NCI-H69 (cell line): ENCODE measurements around the gene SESN1.

Experiments used
- DNase-seq: peaks from one replicate; lab custom pipeline; 2025; lab: John Stamatoyannopoulos, UW

Gene SESN1

DNA sequence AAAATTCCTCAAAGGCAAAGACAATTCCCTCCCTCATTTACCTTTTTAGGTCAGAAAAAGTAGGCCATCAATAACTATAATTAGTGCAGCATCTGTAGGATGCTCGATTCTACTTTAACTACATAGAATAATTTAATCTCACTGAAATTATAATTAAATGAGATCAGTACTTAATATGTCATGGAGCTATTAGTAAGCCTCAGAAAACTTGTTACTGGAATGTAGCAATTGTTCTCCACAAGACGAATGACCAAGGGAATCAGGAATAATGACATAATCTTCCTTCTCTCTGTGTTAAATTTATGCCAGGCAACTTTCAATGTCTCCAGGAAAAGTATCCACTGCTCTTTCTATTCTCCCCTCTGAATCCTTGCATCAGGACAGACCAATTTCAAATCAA, 34.1 kb downstream of the SESN1 start:
- DNase-seq: no peak

DNA sequence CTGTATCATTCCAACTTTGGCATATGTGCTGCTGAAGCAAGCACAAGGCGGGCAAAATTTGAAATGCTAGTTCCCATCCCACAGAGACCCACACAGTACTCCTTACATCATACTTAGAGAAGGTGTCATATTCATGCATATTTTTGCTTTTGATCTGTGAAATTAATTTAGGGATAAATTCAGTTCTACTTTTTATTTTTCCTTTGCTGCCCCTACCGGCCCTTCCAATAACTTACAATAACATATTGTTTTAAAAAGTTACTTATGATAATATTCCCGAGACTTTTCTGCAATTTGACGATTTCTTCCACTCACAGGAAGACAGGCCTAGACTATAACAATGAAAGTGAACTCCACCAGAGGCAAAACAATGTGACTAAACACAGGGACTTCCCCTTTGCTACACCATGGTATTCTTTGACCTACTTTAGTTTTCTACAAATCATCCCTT, 35.0 kb downstream of the SESN1 start:
- DNase-seq: peak; percentile 43

DNA sequence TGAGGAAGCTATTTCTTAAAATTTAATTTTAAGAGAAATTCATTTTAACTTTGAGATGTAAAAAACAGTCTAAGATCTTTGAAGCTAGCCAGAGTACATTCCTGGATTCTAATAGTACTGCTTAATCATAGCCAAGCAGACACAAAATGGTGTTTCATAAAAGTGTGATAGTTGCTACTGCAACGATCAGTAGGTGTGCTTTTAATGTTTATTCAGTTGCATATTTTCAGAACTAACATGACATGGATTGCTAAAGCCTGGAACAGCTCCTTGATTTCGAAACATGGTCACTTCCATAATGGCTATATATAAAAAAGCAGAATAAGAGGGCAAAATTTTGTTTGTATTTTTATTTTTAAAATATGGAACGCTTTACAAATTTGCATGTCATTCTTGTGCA, 35.5 kb downstream of the SESN1 start:
- no peak for DNase-seq

DNA sequence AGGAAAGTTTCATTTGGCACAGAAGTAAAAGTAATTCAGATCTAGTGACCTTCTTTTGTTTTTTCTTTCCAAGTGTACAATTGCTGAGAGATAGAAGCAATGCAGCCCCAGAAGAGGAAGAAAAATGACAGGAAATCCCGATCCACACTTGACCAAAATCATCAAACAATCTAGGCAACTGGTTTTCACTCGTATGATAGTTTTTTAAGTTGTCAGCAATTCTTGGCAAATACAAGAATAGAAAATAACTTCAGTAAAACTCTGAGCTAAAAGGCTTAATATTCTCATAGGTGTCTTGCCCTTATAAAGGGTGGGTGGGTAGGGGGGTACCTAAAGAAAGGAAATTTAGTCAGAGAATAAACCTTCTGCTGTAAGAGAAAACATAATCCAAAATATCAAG, 36.0 kb downstream of the SESN1 start:
- DNase-seq: no peak

DNA sequence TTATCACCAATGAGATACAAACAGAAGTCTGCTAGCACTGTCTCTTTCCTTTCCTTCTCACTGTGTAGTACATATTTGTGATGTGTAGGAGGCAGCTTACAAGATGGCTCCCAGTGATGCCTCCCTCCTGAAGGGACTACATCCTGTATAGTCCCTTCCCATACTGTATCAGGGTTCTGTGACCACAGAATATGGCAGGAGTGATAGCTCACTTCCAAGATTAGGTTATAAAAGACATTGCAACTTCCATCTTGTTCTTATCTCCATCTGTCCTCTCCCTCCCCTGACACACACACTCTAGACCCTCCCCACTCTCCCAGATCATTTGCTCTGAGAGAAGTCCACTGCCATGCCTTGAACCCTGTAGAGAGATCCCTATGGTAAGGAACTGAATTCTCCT, 38.0 kb downstream of the SESN1 start:
- peak; percentile 44 for DNase-seq

DNA sequence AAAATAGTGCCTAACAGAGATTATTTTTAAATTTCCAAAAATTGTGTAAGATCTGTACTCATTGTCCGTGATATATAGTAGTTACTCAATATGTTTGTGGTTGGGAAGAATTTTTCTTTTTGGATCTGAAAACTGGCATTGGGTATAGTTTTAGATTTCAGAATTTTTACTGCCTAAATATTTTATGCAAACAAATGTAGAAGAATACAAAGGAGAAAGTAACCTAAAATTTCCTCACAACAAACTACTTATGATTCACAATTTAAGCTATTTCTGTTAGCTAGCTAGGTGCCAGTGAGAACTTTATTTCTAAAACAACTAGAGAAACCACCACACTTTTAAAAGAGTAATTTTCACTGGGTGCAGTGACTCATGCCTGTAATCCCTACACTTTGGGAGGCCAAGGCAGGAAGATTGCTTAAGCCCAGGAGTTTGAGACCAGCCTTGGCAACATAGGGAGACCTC, 38.8 kb downstream of the SESN1 start:
- DNase-seq: no peak

DNA sequence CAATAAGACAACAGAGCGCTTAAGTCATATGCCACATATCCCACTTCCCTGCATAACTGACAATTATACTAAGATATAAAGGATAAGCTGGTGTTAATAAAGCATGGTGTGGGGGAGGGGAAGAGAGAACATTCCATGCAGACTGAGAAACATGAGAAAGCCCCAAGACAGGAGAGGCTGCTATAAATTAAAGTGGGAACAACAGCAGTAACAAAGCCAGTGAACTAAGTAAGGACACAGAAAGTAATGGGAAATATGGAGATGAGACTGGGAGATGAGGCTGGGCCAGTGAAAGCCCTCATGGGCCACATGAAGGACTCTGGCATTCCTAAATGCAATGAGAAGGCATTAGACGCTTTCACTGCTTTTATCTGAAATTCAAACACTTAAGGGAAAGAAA, 41.3 kb downstream of the SESN1 start:
- DNase-seq: peak; percentile 86

DNA sequence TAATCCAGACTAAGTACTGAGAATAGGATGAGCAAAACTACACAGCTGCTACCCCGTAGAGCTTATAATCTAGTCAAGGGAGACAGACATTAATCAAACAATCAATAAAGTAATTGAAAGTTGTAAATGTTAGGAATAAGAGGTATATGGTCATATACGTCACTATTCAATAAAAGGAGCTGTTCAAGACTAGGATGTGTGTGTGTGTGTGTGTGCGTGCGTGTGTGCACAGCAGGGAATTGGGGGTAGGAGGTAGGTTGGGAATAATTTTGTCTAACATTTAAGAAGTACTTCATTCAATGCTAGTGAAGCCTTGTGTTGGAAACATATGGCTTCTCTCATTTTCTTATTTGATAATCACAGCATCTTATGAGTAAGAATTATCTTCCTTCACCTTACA, 41.8 kb downstream of the SESN1 start:
- peak; percentile 82 for DNase-seq

DNA sequence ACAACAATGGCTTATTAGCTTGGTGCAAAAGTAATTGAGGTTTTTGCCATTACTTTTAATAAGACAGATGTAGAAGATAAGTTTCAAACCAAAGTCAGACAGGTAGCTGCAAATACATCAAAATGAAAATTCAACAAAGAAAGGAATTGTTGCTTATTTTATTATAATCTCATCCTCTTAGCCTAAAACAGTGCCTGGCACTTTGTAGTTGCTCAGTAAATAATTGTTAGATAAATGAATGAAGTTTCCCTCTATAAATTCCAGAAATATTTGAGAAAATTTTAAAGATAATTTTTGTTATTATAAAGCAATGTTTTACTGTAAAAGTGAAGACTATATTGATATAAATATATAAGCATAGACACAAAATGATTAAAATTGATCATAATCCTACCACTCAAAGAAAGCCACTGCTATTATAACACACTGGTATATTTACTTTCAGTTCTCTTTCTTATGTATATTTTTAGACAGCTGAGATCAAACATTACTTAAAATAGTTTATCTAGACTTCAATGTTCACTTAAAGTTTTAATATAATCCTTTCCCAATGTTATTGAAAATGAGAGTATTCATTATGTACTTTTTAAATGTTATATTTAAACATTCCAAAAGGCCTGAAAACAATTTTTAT, 42.5 kb downstream of the SESN1 start:
- DNase-seq: no peak

DNA sequence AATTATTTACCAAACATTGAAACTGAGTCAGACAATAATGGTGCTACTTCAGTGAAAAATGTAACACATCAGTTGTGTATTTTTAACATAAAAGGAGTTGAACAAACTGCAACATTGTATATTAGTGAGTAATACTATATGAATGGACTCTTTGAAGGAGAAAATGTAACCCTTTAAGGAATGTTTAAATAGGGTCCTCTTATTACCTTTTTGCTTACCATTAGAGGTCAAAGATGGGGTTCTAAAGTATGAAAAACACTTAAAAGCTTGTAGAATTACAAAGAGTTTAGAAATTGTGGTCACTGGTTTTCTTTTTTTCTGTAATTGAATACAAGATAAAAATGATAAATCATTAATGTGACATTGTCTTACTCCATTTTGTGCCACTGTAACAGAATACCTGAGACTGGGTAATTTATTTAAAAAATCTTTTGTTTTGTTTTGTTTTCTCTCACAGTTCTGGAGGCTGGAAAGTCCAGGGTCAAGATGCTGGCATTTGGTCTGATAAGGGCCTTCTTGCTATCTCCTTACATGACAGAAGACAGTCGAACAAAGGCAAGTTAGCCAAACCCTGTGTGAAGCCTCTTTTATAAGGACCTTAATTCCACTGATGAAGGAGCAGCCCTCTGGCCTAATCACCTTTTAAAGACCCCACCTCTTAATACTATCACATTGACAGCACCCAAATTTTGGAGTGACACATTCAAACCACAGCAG, 43.2 kb downstream of the SESN1 start:
- DNase-seq: peak; percentile 34

DNA sequence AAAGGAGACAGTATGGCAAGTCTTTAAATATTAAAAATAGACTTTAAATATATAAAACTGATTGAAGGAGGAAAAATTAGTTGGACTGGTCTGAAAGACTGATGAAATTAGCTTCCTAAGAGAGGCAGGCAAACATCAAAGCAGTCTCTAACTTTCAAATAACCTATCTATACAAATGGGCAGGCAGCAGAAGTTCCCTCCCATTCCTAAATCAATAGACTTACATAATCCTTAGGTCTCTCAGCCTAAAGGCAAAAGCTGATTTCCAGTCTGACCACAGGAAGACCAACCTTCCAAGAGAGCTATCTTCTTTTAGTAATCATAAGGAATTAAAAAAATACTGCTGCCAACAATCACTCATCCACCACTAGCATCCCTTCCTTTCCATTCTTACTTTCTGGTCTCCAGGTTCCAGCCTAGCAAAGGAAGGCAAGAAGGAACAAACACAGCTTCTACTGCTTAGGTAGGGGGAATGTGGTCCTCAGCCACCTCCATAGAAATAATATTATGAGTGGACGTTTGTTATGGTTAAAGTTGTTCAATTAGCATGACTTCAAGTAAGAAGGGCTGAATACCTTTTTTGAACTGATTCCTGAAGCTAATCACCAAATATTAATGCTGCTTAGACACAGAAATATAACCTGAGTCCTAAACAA, 44.1 kb downstream of the SESN1 start:
- DNase-seq: peak; percentile 76

DNA sequence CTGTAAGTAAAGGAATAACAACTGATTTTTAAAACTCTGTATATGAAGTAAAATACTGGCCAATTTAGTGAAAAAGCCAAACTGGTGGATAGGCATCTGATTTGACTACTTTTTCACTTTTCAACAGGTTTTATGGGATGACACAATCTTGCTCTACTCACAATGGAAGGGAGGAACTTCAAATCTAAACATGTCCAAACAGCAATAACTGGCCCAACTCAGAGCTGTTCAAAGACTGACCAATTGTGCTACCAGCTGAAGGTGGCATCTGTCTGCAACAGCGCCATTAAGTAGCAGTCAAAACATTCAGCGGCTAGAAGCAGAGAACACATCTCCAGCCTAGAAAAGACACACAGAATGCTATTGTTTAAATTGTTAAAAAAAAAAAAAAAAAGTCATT, 44.6 kb downstream of the SESN1 start:
- DNase-seq: peak; percentile 92

DNA sequence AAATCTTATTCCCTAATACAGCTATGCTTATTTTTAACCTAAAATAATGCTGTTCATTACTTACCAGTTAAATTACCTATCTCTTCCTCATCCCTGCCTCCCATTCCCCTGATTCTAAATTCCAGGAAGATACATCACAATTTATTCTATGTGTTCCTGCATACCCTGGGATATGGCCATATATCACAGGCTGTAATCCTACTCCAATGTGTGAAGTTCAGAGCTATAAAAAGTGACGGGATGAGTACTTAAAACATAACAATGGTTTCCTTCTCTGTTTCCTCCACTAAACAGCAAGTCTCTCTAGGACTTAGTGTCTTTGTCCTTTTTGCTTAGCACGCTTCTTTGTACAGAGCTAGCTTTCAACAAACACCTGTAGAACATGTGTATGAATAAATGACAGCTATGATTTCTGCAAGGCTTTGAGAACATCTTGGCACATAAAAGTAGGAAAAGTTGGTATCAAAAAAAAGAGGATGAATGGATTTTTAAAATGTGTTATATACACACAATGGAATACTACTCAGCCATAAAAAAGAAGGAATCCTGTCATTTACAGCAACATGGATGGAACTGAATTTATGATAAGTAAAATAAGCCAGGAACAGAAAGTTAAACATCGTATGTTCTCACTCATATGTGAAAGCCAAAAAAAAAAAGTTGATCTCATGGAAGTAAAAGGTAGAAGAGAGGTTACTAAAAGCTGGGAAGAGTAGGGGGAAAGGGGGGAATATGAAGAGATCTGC, 45.8 kb downstream of the SESN1 start:
- DNase-seq: peak; percentile 33

DNA sequence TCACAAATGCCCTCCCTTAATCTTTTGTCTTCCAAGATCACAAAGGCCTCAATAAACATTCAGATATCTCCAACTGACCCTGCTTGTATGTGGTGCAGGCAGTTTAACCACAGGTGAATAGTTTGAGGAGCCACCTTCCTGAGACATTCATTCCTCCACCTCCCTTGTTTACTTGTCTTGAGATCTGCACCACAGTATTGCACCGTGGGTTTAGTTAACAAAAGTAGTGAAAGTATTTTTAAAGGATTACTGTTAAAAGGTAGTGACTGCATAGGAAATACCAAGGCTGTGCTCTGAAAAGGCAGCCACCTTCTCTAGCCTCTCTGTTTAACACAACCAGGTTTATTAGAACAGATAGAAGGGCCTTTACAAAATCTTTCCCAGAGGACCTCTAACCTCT, 46.5 kb downstream of the SESN1 start:
- DNase-seq: no peak

DNA sequence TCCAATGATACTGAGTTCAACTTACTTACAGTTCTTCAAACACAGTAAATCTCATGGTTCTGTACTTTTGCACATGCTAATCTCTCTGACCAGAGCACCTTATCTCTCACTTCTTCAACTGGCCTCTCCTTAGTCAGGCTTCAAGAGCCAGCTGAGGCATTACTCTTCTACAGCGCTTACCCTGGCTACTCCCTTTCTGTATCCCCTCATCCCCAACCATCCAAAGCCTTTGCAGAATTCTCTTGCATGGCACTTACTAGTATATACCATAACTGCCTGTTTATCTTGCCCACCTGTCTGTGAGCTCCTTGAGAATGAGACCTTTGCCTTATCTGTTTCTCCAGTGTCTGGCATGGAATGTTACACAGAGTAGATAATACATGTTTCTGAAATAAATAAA, 49.2 kb downstream of the SESN1 start:
- no peak for DNase-seq

DNA sequence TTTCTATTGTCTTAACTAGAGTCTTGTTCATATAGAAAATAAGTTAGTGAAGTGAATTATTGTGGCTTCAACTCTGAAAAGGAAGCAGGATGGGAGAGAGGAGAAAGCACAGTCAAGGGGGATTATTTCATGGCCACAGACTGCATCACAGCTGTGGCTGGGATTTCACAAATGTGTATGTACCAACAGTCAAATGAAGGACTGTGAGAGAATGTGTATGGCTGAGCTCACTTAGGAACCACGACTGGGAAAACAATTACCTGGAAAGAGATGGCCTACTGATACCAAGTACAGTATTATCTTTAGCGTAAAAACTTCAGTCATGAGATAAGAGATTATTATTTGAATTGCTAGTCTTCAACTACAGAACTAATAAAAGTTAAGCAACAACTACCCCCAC, 54.9 kb downstream of the SESN1 start:
- DNase-seq: peak; percentile 49

DNA sequence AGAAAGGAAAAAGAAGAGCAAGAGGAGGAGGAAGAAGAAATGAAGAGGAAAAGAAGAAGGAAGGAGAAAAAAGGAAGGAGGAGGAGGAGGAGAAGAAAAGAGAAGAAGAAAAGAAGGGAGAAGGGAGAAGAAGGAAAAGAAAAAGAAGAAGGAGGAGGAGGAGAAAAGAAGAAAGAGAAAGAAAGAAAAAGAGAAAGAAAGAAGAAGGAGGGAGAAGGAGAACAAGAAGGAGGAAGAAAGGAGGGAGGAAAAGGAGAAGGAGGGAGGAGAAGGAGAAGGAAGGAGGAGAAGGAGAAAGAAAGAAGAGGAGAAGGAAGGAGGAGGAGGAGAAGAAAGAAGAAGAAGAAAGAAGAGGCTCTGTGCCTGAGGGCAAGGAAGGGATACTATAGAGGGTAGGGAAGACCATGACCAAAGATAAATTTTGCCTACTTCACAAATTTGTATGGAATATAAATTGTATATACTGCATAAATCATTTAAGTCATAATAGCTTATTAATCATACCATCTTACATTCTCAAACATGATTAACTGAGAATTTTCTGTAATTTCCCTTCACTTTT, 55.7 kb downstream of the SESN1 start:
- DNase-seq: no peak

DNA sequence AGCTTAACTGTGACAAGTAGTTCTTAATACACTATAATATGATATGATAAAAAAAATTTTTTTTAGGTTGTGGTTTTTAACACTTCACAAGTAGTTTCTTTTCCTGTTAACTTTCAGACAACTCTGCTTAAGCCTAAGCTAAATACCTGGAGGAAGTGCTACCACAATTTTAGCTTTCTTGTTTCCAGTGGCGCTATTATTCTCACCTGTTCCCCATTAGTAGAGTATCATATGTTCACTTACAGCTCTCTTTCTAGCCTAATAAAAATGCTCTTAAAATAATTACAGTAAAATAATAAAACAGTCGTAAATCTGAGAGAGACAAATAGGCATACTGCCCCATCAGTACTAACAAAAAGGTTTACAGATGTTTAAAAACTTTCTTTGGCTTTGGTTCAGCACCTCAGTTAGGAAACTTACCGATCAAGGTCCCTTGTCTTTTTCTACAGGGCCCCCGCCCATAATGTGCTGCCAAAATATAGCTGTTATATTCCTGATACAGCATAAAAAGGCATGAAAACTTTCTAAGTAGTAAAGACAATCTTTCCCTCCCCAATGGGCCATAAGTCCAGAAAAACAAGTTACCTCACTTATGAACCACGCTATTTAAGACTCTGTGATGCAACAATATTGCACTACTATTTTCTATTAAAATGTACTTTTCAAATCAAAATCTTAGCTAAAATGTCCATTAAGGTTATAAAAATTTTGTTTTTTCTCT, 57.9 kb downstream of the SESN1 start:
- DNase-seq: peak; percentile 79

DNA sequence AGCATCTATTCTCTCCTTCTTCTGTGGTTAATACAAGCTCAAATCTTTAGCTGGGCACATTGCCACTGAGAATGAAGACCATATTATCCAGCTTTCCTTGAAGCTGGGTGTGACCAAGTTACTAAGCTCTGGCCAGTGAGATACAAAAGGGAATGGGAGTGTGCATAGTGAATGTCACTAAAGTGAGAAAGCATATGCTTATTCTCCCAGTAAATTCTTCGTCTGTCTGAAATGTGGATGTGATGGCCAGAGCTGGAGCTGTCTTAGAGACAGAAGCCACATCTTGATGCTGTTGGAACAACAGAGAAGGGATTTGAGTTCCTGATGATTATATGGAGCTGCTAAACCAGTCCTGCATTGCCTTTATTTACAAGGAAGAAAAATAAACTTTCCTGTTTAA, 60.1 kb downstream of the SESN1 start:
- peak; percentile 40 for DNase-seq

DNA sequence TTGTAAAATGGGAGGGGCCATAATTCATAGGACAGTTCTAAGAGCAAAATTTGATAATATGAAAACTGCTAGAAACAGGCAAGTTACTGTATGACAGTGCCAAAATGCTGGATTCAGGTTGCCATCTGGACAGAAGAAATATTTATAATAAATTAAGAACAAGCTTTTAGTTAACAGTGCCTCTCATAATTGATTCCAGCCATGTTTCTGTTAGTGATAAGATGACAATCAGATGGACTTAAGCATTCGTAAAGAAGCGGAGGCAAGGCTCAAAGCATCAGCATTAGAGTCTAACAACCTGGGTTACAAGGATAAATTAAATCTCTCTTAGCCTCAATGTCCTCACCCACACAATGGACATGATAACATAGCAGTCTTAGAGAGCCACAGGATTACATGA, 61.0 kb downstream of the SESN1 start:
- DNase-seq: peak; percentile 28

DNA sequence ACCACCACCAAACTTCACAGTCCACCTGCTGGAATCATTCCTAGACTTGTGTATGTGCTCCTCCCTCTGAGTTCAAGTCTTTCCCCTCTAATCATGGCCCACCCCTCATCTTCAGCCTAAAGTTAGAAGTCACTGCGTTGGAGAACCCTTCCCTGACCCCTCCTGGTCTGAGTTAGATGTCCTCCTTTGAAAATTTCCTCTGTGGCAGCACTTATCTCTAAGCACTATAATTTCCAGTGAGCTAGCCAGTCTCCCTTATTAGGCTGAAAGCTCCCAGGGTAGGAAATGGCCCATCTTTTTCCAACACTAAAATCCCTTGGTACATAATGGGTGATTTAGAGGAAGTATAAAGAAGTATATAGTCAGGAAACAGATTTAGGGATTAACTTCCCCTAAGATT, 63.2 kb downstream of the SESN1 start:
- peak; percentile 45 for DNase-seq

DNA sequence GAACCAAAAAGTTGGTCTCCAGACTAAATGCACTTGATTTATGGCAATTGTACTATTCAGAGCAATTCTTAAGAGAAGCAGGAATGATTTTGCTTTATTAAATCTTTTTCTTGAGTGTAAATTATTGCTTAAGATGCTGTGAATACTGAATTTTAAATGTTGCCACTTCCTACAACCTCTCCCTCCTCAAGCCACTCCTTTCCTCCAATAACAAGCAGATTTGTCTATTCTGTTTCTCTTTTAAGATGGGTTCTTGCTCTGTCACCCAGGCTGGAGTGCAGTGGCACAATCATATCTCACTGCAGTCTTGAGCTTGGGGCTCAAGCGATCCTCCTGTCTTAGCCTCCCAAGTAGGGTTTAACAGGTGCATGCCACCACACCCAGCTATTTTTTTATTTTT, 65.3 kb downstream of the SESN1 start:
- no peak for DNase-seq
